SK-N-SH (cell line): ENCODE results near the gene SFR1. TPM values are rescaled to one million over a fixed set of nuclear protein-coding genes. Genes with fewer than 3 reads are reported as not detected.

Source experiments
- CTCF ChIA-PET: fragments of 300-600, 350-600 bp; formaldehyde crosslinking; extraction: SDS; loops from one replicate; lab custom pipeline; 2021; lab: Yijun Ruan, JAX
- POLR2A ChIA-PET: fragments of 350-600 bp; sonication (Branson Sonifier 250); formaldehyde crosslinking; extraction: SDS; loops from one replicate; lab custom pipeline; 2020; ENCODE audit warnings: antibody characterized with exemption, inconsistent platforms; lab: Yijun Ruan, JAX
- DNase-seq: peaks from one replicate; pipeline ENCODE4 v3.0.0; 2012
- H2AFZ ChIP-seq: fragments of 200-600 bp; sonication (generic); 2 replicates; pipeline ENCODE4 v1.8.1; 2016; ENCODE audit warnings: antibody characterized with exemption, mild to moderate bottlenecking, low read depth
- H3F3A ChIP-seq: fragments of 200-600 bp; sonication (generic); replicated peaks from 2 replicates; pipeline ENCODE3; 2016; ENCODE audit warnings: antibody characterized with exemption, mild to moderate bottlenecking; ENCODE audit not compliant: insufficient read depth
- H3K27ac ChIP-seq, 2 experiments: fragments of 200-500 bp in 1 of 2; fragments of 200-600 bp in 1 of 2; sonication (Bioruptor generic) in 1 of 2; sonication (generic), shearing (Covaris generic) in 1 of 2; 2 replicates each; pipeline versions ENCODE4 v1.5.1 to v1.6.1; 2014 to 2016; ENCODE audit warnings: low read depth in 2 of 2, inconsistent platforms in 1 of 2, low read length in 1 of 2, mild to moderate bottlenecking in 1 of 2, mixed read lengths in 1 of 2
- H3K27me3 ChIP-seq: fragments of 200-600 bp; sonication (generic), shearing (Covaris generic); 2 replicates; pipeline ENCODE4 v1.6.1; 2016; ENCODE audit warnings: mixed run types; ENCODE audit not compliant: insufficient read depth
- H3K36me3 ChIP-seq, 2 experiments: fragments of 200-500 bp in 1 of 2; fragments of 200-600 bp in 1 of 2; sonication (Bioruptor generic) in 1 of 2; sonication (generic) in 1 of 2; replicated peaks in 1 of 2; 2 replicates each; pipeline versions ENCODE3 to v1.5.1; 2014 to 2016; ENCODE audit warnings: low read length in 1 of 2, mild to moderate bottlenecking in 1 of 2; ENCODE audit not compliant: insufficient read depth in 2 of 2, control insufficient read depth in 1 of 2
- H3K4me1 ChIP-seq, 2 experiments: fragments of 200-500 bp in 1 of 2; fragments of 200-600 bp in 1 of 2; sonication (Bioruptor generic) in 1 of 2; sonication (generic), shearing (Covaris generic) in 1 of 2; 2 replicates each; pipeline versions ENCODE4 v1.5.1 to v1.6.1; 2014 to 2016; ENCODE audit warnings: low read depth in 1 of 2, low read length in 1 of 2, mixed run types in 1 of 2; ENCODE audit not compliant: insufficient read depth in 2 of 2, control insufficient read depth in 1 of 2
- H3K4me2 ChIP-seq: fragments of 200-600 bp; sonication (generic), shearing (Covaris generic); 2 replicates; pipeline ENCODE4 v1.6.1; 2017; ENCODE audit warnings: mixed run types
- H3K4me3 ChIP-seq, 2 experiments: fragments of 200-500 bp in 1 of 2; fragments of 200-600 bp in 1 of 2; sonication (Bioruptor generic) in 1 of 2; sonication (generic), shearing (Covaris generic) in 1 of 2; 2 replicates each; pipeline versions ENCODE4 v1.5.1 to v1.8.1; 2014 to 2016; ENCODE audit warnings: low read depth in 2 of 2, inconsistent platforms in 1 of 2, low read length in 1 of 2, mild to moderate bottlenecking in 1 of 2, mixed read lengths in 1 of 2, moderate library complexity in 1 of 2
- H3K79me2 ChIP-seq: fragments of 200-600 bp; sonication (generic); 2 replicates; pipeline ENCODE4 v1.8.1; 2017; ENCODE audit warnings: mild to moderate bottlenecking; ENCODE audit not compliant: insufficient read depth
- H3K9ac ChIP-seq: fragments of 200-600 bp; sonication (generic); 2 replicates; pipeline ENCODE4 v1.6.1; 2017; ENCODE audit warnings: mixed run types
- H3K9me2 ChIP-seq: fragments of 200-600 bp; sonication (generic); 2 replicates; pipeline ENCODE4 v1.6.1; 2017; ENCODE audit warnings: mixed run types
- H3K9me3 ChIP-seq: fragments of 200-600 bp; sonication (generic); 2 replicates; pipeline ENCODE4 v1.6.1; 2017; ENCODE audit warnings: mixed run types, mild to moderate bottlenecking, moderate library complexity
- H4K20me1 ChIP-seq: fragments of 200-600 bp; sonication (generic); 2 replicates; pipeline ENCODE4 v1.6.1; 2017; ENCODE audit warnings: mild to moderate bottlenecking, mixed run types; ENCODE audit not compliant: insufficient read depth
- CHD2 ChIP-seq: fragments of 150-350 bp; IDR thresholded peaks from 2 replicates; pipeline ENCODE4 v1.6.1; 2018; ENCODE audit warnings: low read length; ENCODE audit not compliant: partially characterized antibody
- ELF1 ChIP-seq: IDR thresholded peaks from 2 replicates; pipeline ENCODE4 v1.4.0; 2012
- EZH2phosphoT487 ChIP-seq: fragments of 200-600 bp; sonication (generic); IDR thresholded peaks from 2 replicates; pipeline ENCODE4 v1.6.1; 2017; ENCODE audit warnings: low read depth, mixed run types, mild to moderate bottlenecking, antibody characterized with exemption, moderate library complexity, borderline replicate concordance
- FOXJ3 ChIP-seq: sonication (generic); formaldehyde crosslinking; IDR thresholded peaks from 2 replicates; pipeline ENCODE4 v1.5.1; 2020; ENCODE audit warnings: mild to moderate bottlenecking, missing genetic modification reagents
- GATA2 ChIP-seq: sonication (generic); formaldehyde crosslinking; IDR thresholded peaks from 2 replicates; pipeline ENCODE4 v1.5.0; 2020; ENCODE audit warnings: mild to moderate bottlenecking, missing genetic modification reagents
- JUND ChIP-seq: IDR thresholded peaks from 2 replicates; pipeline ENCODE4 v1.4.0; 2012
- MEF2A ChIP-seq: IDR thresholded peaks from 2 replicates; pipeline ENCODE4 v1.4.0; 2012; ENCODE audit warnings: low read depth, borderline replicate concordance
- NFIC ChIP-seq: IDR thresholded peaks from 2 replicates; pipeline ENCODE4 v1.4.0; 2012; ENCODE audit warnings: borderline replicate concordance
- RXRA ChIP-seq: IDR thresholded peaks from 2 replicates; pipeline ENCODE4 v1.4.0; 2012; ENCODE audit warnings: low read depth, mild to moderate bottlenecking, borderline replicate concordance
- SIN3A ChIP-seq: IDR thresholded peaks from 2 replicates; pipeline ENCODE4 v1.6.1; 2012; ENCODE audit warnings: low read depth, mild to moderate bottlenecking, low read length, moderate library complexity, borderline replicate concordance
- WGBS: methylation state at CpG from one replicate; pipeline ENCODE4 v1.1.6; 2017; ENCODE audit warnings: low lambda C conversion rate; 5-methylcytosine and 5-hydroxymethylcytosine counted together
- polyA plus RNA-seq, 3 experiments: library from polyadenylated mRNA; depleted of rRNA; stranded (reverse); fragments of >200 nt; gene quantifications; 2 replicates each; pipeline ENCODE4 v1.2.3, GENCODE V29; 2012
- TF ChIP-seq, protein P1 (sequence below): fragments of 150-350 bp; IDR thresholded peaks from 2 replicates; pipeline ENCODE4 v1.6.1; 2016; ENCODE audit warnings: mild to moderate bottlenecking, low read depth, low read length
- TF ChIP-seq, protein P2 (sequence below): IDR thresholded peaks from 2 replicates; pipeline ENCODE4 v1.4.0; 2012; ENCODE audit warnings: low read depth, borderline replicate concordance
- TF ChIP-seq, protein P3 (sequence below): IDR thresholded peaks from 2 replicates; pipeline ENCODE4 v1.6.1; 2012; ENCODE audit warnings: mild to moderate bottlenecking, low read depth, low read length, moderate library complexity
- TF ChIP-seq, protein P4 (sequence below): fragments of 200-600 bp; sonication (generic); IDR thresholded peaks from 2 replicates; pipeline ENCODE4 v1.6.1; 2017; ENCODE audit warnings: antibody characterized with exemption, mild to moderate bottlenecking, moderate library complexity

The SFR1 gene
- polyA plus RNA-seq, 1 of the 3 experiments (the other 2 are of a cell fraction) = 1.5 TPM

DNA sequence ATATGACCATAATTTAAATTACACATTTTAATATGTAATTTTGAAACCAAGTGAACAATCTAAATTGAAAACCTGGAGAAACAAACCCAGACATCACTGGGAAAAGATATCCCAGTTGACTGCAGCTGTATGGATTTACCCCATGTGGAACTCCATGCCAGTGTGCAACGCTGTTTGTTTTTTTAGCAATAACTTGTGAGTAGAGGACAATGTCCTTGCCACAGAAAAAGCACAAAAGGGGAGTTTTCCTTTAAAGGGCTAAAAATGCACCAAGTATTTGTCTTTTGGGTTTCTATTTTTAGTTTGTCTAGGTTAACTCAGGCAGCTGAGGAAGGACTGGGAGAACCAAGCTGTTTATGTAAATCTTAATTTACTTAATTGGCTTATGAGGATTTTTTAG lies 21.2 kb upstream of the SFR1 start:
- no peak for DNase-seq
- H2AFZ ChIP-seq = no peak overlapping the region
- H3K9ac ChIP-seq = no peak overlapping the region
- H3K4me2 ChIP-seq = no peak overlapping the region
- H3K27me3 ChIP-seq = no peaks in the 10 kb centered on the region
- H3K27ac ChIP-seq = no peak overlapping the region
- ChIA-PET POLR2A (no interaction called here), CTCF (interaction anchor here (0.8 to 1.7 kb wide), 3 partner anchors 9 to 21 kb away, joined by 3 to 4 read pairs (median 3); no protein-coding TSS in a partner anchor)
- H3K36me3 ChIP-seq = no peaks in the 10 kb centered on the region
- H3K9me3 ChIP-seq = no peaks in the 10 kb centered on the region; the same call in 1 of the 2 replicates
- no CpG with 5 or more reads among the region's 1 CpG for WGBS
- H4K20me1 ChIP-seq = no peaks in the 10 kb centered on the region
- H3K9me2 ChIP-seq = no peaks in the 10 kb centered on the region
- H3K4me1 ChIP-seq = no peaks in the 10 kb centered on the region
- TF ChIP-seq JUND (no peak), RXRA (no peak), NFIC (no peak), EZH2phosphoT487 (no peak), ELF1 (no peak), MEF2A (no peak), FOXJ3 (CRISPR knock-in tag) (no peak), GATA2 (no peak), SIN3A (no peak), CHD2 (no peak)
- TF ChIP-seq, protein P1, sequence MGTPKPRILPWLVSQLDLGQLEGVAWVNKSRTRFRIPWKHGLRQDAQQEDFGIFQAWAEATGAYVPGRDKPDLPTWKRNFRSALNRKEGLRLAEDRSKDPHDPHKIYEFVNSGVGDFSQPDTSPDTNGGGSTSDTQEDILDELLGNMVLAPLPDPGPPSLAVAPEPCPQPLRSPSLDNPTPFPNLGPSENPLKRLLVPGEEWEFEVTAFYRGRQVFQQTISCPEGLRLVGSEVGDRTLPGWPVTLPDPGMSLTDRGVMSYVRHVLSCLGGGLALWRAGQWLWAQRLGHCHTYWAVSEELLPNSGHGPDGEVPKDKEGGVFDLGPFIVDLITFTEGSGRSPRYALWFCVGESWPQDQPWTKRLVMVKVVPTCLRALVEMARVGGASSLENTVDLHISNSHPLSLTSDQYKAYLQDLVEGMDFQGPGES = no peak
- TF ChIP-seq, protein P2, sequence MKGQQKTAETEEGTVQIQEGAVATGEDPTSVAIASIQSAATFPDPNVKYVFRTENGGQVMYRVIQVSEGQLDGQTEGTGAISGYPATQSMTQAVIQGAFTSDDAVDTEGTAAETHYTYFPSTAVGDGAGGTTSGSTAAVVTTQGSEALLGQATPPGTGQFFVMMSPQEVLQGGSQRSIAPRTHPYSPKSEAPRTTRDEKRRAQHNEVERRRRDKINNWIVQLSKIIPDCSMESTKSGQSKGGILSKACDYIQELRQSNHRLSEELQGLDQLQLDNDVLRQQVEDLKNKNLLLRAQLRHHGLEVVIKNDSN = no peak
- TF ChIP-seq, protein P3, sequence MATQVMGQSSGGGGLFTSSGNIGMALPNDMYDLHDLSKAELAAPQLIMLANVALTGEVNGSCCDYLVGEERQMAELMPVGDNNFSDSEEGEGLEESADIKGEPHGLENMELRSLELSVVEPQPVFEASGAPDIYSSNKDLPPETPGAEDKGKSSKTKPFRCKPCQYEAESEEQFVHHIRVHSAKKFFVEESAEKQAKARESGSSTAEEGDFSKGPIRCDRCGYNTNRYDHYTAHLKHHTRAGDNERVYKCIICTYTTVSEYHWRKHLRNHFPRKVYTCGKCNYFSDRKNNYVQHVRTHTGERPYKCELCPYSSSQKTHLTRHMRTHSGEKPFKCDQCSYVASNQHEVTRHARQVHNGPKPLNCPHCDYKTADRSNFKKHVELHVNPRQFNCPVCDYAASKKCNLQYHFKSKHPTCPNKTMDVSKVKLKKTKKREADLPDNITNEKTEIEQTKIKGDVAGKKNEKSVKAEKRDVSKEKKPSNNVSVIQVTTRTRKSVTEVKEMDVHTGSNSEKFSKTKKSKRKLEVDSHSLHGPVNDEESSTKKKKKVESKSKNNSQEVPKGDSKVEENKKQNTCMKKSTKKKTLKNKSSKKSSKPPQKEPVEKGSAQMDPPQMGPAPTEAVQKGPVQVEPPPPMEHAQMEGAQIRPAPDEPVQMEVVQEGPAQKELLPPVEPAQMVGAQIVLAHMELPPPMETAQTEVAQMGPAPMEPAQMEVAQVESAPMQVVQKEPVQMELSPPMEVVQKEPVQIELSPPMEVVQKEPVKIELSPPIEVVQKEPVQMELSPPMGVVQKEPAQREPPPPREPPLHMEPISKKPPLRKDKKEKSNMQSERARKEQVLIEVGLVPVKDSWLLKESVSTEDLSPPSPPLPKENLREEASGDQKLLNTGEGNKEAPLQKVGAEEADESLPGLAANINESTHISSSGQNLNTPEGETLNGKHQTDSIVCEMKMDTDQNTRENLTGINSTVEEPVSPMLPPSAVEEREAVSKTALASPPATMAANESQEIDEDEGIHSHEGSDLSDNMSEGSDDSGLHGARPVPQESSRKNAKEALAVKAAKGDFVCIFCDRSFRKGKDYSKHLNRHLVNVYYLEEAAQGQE = no peak
- TF ChIP-seq, protein P4, sequence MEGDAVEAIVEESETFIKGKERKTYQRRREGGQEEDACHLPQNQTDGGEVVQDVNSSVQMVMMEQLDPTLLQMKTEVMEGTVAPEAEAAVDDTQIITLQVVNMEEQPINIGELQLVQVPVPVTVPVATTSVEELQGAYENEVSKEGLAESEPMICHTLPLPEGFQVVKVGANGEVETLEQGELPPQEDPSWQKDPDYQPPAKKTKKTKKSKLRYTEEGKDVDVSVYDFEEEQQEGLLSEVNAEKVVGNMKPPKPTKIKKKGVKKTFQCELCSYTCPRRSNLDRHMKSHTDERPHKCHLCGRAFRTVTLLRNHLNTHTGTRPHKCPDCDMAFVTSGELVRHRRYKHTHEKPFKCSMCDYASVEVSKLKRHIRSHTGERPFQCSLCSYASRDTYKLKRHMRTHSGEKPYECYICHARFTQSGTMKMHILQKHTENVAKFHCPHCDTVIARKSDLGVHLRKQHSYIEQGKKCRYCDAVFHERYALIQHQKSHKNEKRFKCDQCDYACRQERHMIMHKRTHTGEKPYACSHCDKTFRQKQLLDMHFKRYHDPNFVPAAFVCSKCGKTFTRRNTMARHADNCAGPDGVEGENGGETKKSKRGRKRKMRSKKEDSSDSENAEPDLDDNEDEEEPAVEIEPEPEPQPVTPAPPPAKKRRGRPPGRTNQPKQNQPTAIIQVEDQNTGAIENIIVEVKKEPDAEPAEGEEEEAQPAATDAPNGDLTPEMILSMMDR = no peak
- TF ChIP-seq, all 33 proteins: peak for 0
- H3K4me3 ChIP-seq = no peak overlapping the region
- no peaks in the 10 kb centered on the region for H3F3A ChIP-seq
- H3K79me2 ChIP-seq = no peaks in the 10 kb centered on the region
